Calu3 (cell line): ENCODE data around the gene GNAS. TPM values are rescaled to one million over a fixed set of nuclear protein-coding genes. Genes with fewer than 3 reads are reported as not detected.

Experiments
- BruUV-seq: library from RNA; stranded (reverse); fragments of 400-500 nt; replicated peaks from 2 replicates; lab custom pipeline; 2021; lab: Mats Ljungman, UMichigan
- CTCF ChIA-PET: fragments of 300-600 bp; sonication (Branson Sonifier 250); formaldehyde crosslinking; loops from one replicate; lab custom pipeline; 2022; ENCODE audit warnings: antibody characterized with exemption; lab: Charles Lee
- DNase-seq: peaks from one replicate; pipeline ENCODE4 v3.0.0; 2022
- H3K27ac Mint-ChIP-seq: one replicate; pipeline ENCODE4 v1.8.0; 2022; ENCODE audit warnings: mixed read lengths; ENCODE audit not compliant: unreplicated experiment
- H3K27me3 Mint-ChIP-seq: one replicate; pipeline ENCODE4 v1.8.0; 2022; ENCODE audit warnings: mixed read lengths; ENCODE audit not compliant: unreplicated experiment
- H3K36me3 Mint-ChIP-seq: one replicate; pipeline ENCODE4 v1.8.0; 2022; ENCODE audit warnings: mild to moderate bottlenecking, moderate library complexity, mixed read lengths; ENCODE audit not compliant: insufficient read depth, unreplicated experiment
- H3K4me1 Mint-ChIP-seq: one replicate; pipeline ENCODE4 v1.8.0; 2022; ENCODE audit warnings: mild to moderate bottlenecking, low read depth, mixed read lengths; ENCODE audit not compliant: unreplicated experiment
- H3K4me3 Mint-ChIP-seq: one replicate; pipeline ENCODE4 v1.8.0; 2022; ENCODE audit warnings: mild to moderate bottlenecking, low read depth, moderate library complexity, mixed read lengths; ENCODE audit not compliant: unreplicated experiment
- H3K9me3 Mint-ChIP-seq: one replicate; pipeline ENCODE4 v1.8.0; 2022; ENCODE audit warnings: low read depth, mixed read lengths; ENCODE audit not compliant: unreplicated experiment
- intact Hi-C: fragments of 100-400 bp; cut with micrococcal nuclease; formaldehyde crosslinking; loops from one replicate; pipeline ENCODE4 v1.10.0; 2022; ENCODE audit not compliant: unreplicated experiment
- total RNA-seq: library from RNA; stranded (reverse); gene quantifications from 2 replicates; pipeline ENCODE4 v1.2.3, GENCODE V29; 2022
- TF ChIP-seq, protein P1 (sequence below): fragments of 200-600 bp; IDR thresholded peaks from one replicate; pipeline ENCODE4 v1.8.0; 2022; ENCODE audit warnings: antibody characterized with exemption; ENCODE audit not compliant: unreplicated experiment

GNAS gene
- total RNA-seq, 1 experiment from 2014 or later: 1,410 TPM

DNA sequence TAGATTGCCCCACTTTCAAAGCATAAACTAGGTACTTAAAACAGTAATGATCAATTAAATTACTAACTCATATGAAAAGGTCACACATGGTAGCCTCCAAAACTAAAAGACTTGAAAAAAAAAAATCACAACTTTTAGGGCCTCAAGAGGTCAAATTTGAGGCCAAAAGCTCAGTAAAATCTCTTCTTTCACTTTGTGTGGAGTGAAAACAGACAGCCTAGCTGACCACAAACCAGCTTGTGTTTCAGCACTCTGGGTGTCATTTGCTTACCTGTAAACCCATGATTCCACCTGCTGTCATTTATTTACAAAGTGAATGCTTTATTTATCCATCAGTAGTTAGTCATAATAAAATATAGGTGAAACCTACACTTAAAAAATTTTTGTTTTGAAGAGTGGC, 34.0 kb downstream of the GNAS start:
- intact Hi-C loops: no loop called here

DNA sequence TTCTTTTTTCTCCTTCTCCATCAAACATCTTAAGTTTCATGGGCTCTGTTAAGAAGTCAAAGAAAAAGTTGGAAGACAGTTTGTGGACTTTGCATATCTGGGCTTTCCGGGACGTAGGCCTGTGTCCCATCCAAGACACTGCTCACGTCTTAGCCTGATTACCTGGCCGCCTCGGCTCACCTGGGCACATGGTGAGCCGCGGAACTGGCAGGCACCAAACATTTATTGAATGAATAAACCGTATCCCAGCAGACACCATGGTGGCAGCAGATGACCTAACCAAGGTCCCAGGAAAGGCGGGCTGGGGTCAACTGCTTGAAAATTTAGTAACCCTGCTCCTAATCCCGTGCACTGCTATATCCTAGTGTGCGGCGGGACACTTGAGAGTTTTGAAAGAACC, 35.6 kb downstream of the GNAS start:
- CTCF ChIA-PET: no interaction called here
- H3K4me3 Mint-ChIP-seq: peak overlapping the region; percentile 73
- H3K4me1 Mint-ChIP-seq: no peaks in the 10 kb centered on the region
- BruUV-seq: no TSS peak
- TF ChIP-seq, protein P1, sequence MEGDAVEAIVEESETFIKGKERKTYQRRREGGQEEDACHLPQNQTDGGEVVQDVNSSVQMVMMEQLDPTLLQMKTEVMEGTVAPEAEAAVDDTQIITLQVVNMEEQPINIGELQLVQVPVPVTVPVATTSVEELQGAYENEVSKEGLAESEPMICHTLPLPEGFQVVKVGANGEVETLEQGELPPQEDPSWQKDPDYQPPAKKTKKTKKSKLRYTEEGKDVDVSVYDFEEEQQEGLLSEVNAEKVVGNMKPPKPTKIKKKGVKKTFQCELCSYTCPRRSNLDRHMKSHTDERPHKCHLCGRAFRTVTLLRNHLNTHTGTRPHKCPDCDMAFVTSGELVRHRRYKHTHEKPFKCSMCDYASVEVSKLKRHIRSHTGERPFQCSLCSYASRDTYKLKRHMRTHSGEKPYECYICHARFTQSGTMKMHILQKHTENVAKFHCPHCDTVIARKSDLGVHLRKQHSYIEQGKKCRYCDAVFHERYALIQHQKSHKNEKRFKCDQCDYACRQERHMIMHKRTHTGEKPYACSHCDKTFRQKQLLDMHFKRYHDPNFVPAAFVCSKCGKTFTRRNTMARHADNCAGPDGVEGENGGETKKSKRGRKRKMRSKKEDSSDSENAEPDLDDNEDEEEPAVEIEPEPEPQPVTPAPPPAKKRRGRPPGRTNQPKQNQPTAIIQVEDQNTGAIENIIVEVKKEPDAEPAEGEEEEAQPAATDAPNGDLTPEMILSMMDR: no peak
- no peaks in the 10 kb centered on the region for H3K27me3 Mint-ChIP-seq
- DNase-seq: no peak
- H3K9me3 Mint-ChIP-seq: no peaks in the 10 kb centered on the region
- H3K36me3 Mint-ChIP-seq: peaks cover 57% of the 10 kb centered on the region
- peak overlapping the region; percentile 72 for H3K27ac Mint-ChIP-seq
- intact Hi-C loops: no loop called here

More for the DNA sequence above, 34.0 kb downstream of the GNAS start:
- H3K4me1 Mint-ChIP-seq: no peaks in the 10 kb centered on the region
- H3K9me3 Mint-ChIP-seq: no peaks in the 10 kb centered on the region
- CTCF ChIA-PET: interaction anchor here (1.2 kb wide), 1 partner anchor 16 kb away, joined by 6 read pairs; no protein-coding TSS in a partner anchor
- H3K27ac Mint-ChIP-seq: no peak overlapping the region
- H3K4me3 Mint-ChIP-seq: no peak overlapping the region
- H3K27me3 Mint-ChIP-seq: no peaks in the 10 kb centered on the region
- BruUV-seq: no TSS peak
- peaks cover 41% of the 10 kb centered on the region for H3K36me3 Mint-ChIP-seq
- TF ChIP-seq, protein P1: no peak
- no peak for DNase-seq

GRCh38 chr20:58888521-58889333, 36.2 kb downstream of the GNAS start:
- CTCF ChIA-PET: interaction anchor here (0.5 to 1.5 kb wide), 3 partner anchors 18 to 499 kb away, joined by 3 to 4 read pairs (median 3); no protein-coding TSS in a partner anchor
- Mint-ChIP-seq H3K27me3 (no peaks in the 10 kb centered on the region), H3K4me1 (peaks cover 5% of the 10 kb centered on the region), H3K27ac (peak overlapping the region; percentile 72), H3K4me3 (peak overlapping the region; percentile 73), H3K9me3 (no peaks in the 10 kb centered on the region), H3K36me3 (peaks cover 63% of the 10 kb centered on the region)
- TF ChIP-seq, protein P1: no peak
- BruUV-seq: no TSS peak
- intact Hi-C loops: no loop called here
- peak; percentile 93 for DNase-seq

DNA sequence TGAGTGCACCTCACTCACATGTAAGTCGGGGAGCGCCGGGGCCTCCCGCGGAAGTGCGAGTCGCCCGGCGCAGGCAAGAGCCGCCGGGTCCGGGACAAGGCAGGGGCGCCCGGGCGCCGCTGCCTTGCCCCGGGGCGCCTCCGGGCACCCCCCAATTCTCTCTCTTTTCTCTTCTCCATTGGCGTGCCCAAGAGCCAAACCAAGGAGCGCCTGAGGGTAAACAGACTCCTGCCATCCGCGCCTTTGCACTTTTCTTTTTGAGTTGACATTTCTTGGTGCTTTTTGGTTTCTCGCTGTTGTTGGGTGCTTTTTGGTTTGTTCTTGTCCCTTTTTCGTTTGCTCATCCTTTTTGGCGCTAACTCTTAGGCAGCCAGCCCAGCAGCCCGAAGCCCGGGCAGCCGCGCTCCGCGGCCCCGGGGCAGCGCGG, 36.8 kb downstream of the GNAS start:
- H3K9me3 Mint-ChIP-seq: no peaks in the 10 kb centered on the region
- CTCF ChIA-PET: interaction anchor here (0.6 to 1.5 kb wide), 3 partner anchors 19 to 499 kb away, joined by 3 read pairs; no protein-coding TSS in a partner anchor
- peak overlapping the region; percentile 72 for H3K27ac Mint-ChIP-seq
- peak; percentile 12 for DNase-seq
- peak overlapping the region; percentile 73 for H3K4me3 Mint-ChIP-seq
- H3K36me3 Mint-ChIP-seq: peaks cover 69% of the 10 kb centered on the region
- intact Hi-C loops: no loop called here
- BruUV-seq: no TSS peak
- no peaks in the 10 kb centered on the region for H3K27me3 Mint-ChIP-seq
- TF ChIP-seq, protein P1: no peak
- peaks cover 12% of the 10 kb centered on the region for H3K4me1 Mint-ChIP-seq
